KMS-11 (cell line): ENCODE data around the gene NPL.

Source experiments
- H2AFZ ChIP-seq: fragments of 200-600 bp; sonication (generic); 2 replicates; pipeline ENCODE4 v1.6.1; 2016; ENCODE audit warnings: antibody characterized with exemption, mixed run types, low read depth
- H3K27ac ChIP-seq: fragments of 200-600 bp; sonication (generic); 2 replicates; pipeline ENCODE4 v1.6.1; 2016; ENCODE audit warnings: mild to moderate bottlenecking, mixed run types
- H3K27me3 ChIP-seq: fragments of 200-600 bp; sonication (generic); 2 replicates; pipeline ENCODE4 v1.6.1; 2017; ENCODE audit warnings: mild to moderate bottlenecking, low read depth, mixed run types, moderate library complexity; ENCODE audit not compliant: insufficient read depth
- H3K36me3 ChIP-seq: fragments of 200-600 bp; sonication (generic); 2 replicates; pipeline ENCODE4 v1.6.1; 2017; ENCODE audit warnings: mild to moderate bottlenecking, mixed run types; ENCODE audit not compliant: insufficient read depth
- H3K4me1 ChIP-seq: fragments of 200-600 bp; sonication (generic); 2 replicates; pipeline ENCODE4 v1.6.1; 2016; ENCODE audit warnings: mild to moderate bottlenecking, low read depth, mixed run types; ENCODE audit not compliant: poor library complexity, severe bottlenecking
- H3K4me2 ChIP-seq: fragments of 200-600 bp; sonication (generic); 2 replicates; pipeline ENCODE4 v1.7.0; 2016; ENCODE audit warnings: mild to moderate bottlenecking, mixed run types
- H3K4me3 ChIP-seq: fragments of 200-600 bp; sonication (generic); IDR thresholded peaks from 2 replicates; pipeline ENCODE4 v1.6.1; 2017; ENCODE audit warnings: low read depth, low read length, mixed read lengths; ENCODE audit not compliant: insufficient read depth
- H3K79me2 ChIP-seq: fragments of 200-600 bp; sonication (generic); 2 replicates; pipeline ENCODE4 v1.6.1; 2016; ENCODE audit warnings: low read depth, mixed run types; ENCODE audit not compliant: insufficient read depth
- H3K9ac ChIP-seq: fragments of 200-600 bp; sonication (generic); 2 replicates; pipeline ENCODE4 v1.6.1; 2016; ENCODE audit warnings: mild to moderate bottlenecking, mixed run types
- H4K20me1 ChIP-seq: fragments of 200-600 bp; sonication (generic); 2 replicates; pipeline ENCODE4 v1.6.1; 2016; ENCODE audit warnings: mild to moderate bottlenecking, mixed run types; ENCODE audit not compliant: insufficient read depth
- TF ChIP-seq, protein P1 (sequence below): fragments of 200-600 bp; sonication (generic); conservative IDR thresholded peaks from 2 replicates; pipeline ENCODE4 v1.6.1; 2017; ENCODE audit warnings: low read depth, mild to moderate bottlenecking, antibody characterized with exemption, low read length, moderate library complexity, mixed read lengths

Gene NPL

GRCh38 chr1:182850319-182850718 is 60.7 kb downstream of the NPL start:
- no peak overlapping the region for H3K4me3 ChIP-seq
- no peak overlapping the region for H3K27ac ChIP-seq
- no peak overlapping the region for H3K4me2 ChIP-seq
- peaks cover 30% of the 10 kb centered on the region for H3K4me1 ChIP-seq
- H3K27me3 ChIP-seq = no peaks in the 10 kb centered on the region
- peaks cover 98% of the 10 kb centered on the region for H3K79me2 ChIP-seq
- H4K20me1 ChIP-seq = peaks cover 76% of the 10 kb centered on the region
- H3K9ac ChIP-seq = no peak overlapping the region
- TF ChIP-seq, protein P1, sequence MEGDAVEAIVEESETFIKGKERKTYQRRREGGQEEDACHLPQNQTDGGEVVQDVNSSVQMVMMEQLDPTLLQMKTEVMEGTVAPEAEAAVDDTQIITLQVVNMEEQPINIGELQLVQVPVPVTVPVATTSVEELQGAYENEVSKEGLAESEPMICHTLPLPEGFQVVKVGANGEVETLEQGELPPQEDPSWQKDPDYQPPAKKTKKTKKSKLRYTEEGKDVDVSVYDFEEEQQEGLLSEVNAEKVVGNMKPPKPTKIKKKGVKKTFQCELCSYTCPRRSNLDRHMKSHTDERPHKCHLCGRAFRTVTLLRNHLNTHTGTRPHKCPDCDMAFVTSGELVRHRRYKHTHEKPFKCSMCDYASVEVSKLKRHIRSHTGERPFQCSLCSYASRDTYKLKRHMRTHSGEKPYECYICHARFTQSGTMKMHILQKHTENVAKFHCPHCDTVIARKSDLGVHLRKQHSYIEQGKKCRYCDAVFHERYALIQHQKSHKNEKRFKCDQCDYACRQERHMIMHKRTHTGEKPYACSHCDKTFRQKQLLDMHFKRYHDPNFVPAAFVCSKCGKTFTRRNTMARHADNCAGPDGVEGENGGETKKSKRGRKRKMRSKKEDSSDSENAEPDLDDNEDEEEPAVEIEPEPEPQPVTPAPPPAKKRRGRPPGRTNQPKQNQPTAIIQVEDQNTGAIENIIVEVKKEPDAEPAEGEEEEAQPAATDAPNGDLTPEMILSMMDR = no peak
- peaks cover 87% of the 10 kb centered on the region for H3K36me3 ChIP-seq
- H2AFZ ChIP-seq = no peak overlapping the region

- Histone ChIP-seq H2AFZ (no peak overlapping the region), H3K27me3 (no peaks in the 10 kb centered on the region), H3K4me2 (no peak overlapping the region), H4K20me1 (peaks cover 63% of the 10 kb centered on the region), H3K4me1 (peaks cover 22% of the 10 kb centered on the region), H3K4me3 (no peak overlapping the region), H3K36me3 (peaks cover 87% of the 10 kb centered on the region), H3K27ac (no peak overlapping the region), H3K79me2 (peaks cover 89% of the 10 kb centered on the region), H3K9ac (no peak overlapping the region)
- TF ChIP-seq, protein P1 = no peak
These were observed 62.3 kb downstream of the NPL start for GRCh38 chr1:182851825-182852224.

GRCh38 chr1:182855911-182856310 is 66.3 kb downstream of the NPL start:
- peaks cover 91% of the 10 kb centered on the region; the same call in 1 of the 2 replicates for H3K36me3 ChIP-seq
- H3K27me3 ChIP-seq = no peaks in the 10 kb centered on the region
- H3K4me1 ChIP-seq = no peaks in the 10 kb centered on the region
- H2AFZ ChIP-seq = no peak overlapping the region
- H3K27ac ChIP-seq = no peak overlapping the region
- no peak overlapping the region for H3K4me2 ChIP-seq
- H3K4me3 ChIP-seq = no peak overlapping the region
- peaks cover 23% of the 10 kb centered on the region for H4K20me1 ChIP-seq
- peaks cover 70% of the 10 kb centered on the region; the same call in 1 of the 2 replicates for H3K79me2 ChIP-seq
- TF ChIP-seq, protein P1 = no peak
- H3K9ac ChIP-seq = no peak overlapping the region

- no peaks in the 10 kb centered on the region for H3K4me1 ChIP-seq
- H3K27me3 ChIP-seq = no peaks in the 10 kb centered on the region
- H4K20me1 ChIP-seq = peaks cover 10% of the 10 kb centered on the region
- H3K9ac ChIP-seq = no peak overlapping the region
- no peak overlapping the region for H3K4me2 ChIP-seq
- H3K79me2 ChIP-seq = peaks cover 57% of the 10 kb centered on the region; the same call in 1 of the 2 replicates
- TF ChIP-seq, protein P1 = no peak
- peaks cover 88% of the 10 kb centered on the region; the same call in 1 of the 2 replicates for H3K36me3 ChIP-seq
- no peak overlapping the region for H2AFZ ChIP-seq
- H3K4me3 ChIP-seq = no peak overlapping the region
- no peak overlapping the region for H3K27ac ChIP-seq
These were observed 67.6 kb downstream of the NPL start for GRCh38 chr1:182857212-182857611.
